WTC11 (cell line): Measurements from ENCODE around the gene PMF1. TPM values are rescaled to one million over a fixed set of nuclear protein-coding genes. Genes with fewer than 3 reads are reported as not detected.

Experiments used
- ATAC-seq: fragments of 200-7000 bp; cut with Tn5 transposase; 2 replicates; pipeline ENCODE4 v1.10.0; 2021; ENCODE audit warnings: mild to moderate bottlenecking, moderate library complexity
- CTCF ChIA-PET: fragments of 300-600 bp; sonication (Branson Sonifier 250); formaldehyde crosslinking; loops from one replicate; lab custom pipeline; 2021; ENCODE audit warnings: antibody characterized with exemption; lab: Charles Lee
- POLR2A ChIA-PET: fragments of 350-600 bp; sonication (Branson Sonifier 250); formaldehyde crosslinking; loops from one replicate; lab custom pipeline; 2021; ENCODE audit warnings: antibody characterized with exemption; lab: Charles Lee
- DNase-seq: peaks from one replicate; pipeline ENCODE4 v3.0.0; 2021; ENCODE audit warnings: low spot score
- H3K27ac Mint-ChIP-seq: 2 replicates; pipeline ENCODE4 v1.8.0; 2021; ENCODE audit warnings: mixed read lengths
- H3K27me3 Mint-ChIP-seq: 2 replicates; pipeline ENCODE4 v1.8.0; 2021; ENCODE audit warnings: low read depth, mild to moderate bottlenecking, moderate library complexity, mixed read lengths
- H3K36me3 Mint-ChIP-seq: 2 replicates; pipeline ENCODE4 v1.8.0; 2021; ENCODE audit warnings: mixed read lengths
- H3K4me1 Mint-ChIP-seq: 2 replicates; pipeline ENCODE4 v1.8.0; 2022; ENCODE audit warnings: mixed read lengths
- H3K4me3 Mint-ChIP-seq: 2 replicates; pipeline ENCODE4 v1.8.0; 2021; ENCODE audit warnings: mild to moderate bottlenecking, moderate library complexity, mixed read lengths
- H3K9me3 Mint-ChIP-seq: 2 replicates; pipeline ENCODE4 v1.8.0; 2021; ENCODE audit warnings: mixed read lengths
- E2F4 ChIP-seq: sonication (generic); formaldehyde crosslinking; IDR thresholded peaks from 2 replicates; pipeline ENCODE4 v1.8.1; 2022; ENCODE audit warnings: low read depth, mild to moderate bottlenecking, moderate library complexity, missing genetic modification reagents, borderline replicate concordance
- FOXP1 ChIP-seq: sonication (generic); formaldehyde crosslinking; IDR thresholded peaks from 2 replicates; pipeline ENCODE4 v1.8.0; 2022; ENCODE audit warnings: missing genetic modification reagents, mild to moderate bottlenecking, moderate library complexity, borderline replicate concordance
- FOXP4 ChIP-seq: sonication (generic); formaldehyde crosslinking; IDR thresholded peaks from 2 replicates; pipeline ENCODE4 v1.8.0; 2022; ENCODE audit warnings: mild to moderate bottlenecking, missing genetic modification reagents
- HMGXB4 ChIP-seq: sonication (generic); formaldehyde crosslinking; IDR thresholded peaks from 2 replicates; pipeline ENCODE4 v1.8.1; 2023; ENCODE audit warnings: mild to moderate bottlenecking, moderate library complexity, missing genetic modification reagents
- IRF2 ChIP-seq: sonication (generic); formaldehyde crosslinking; IDR thresholded peaks from 2 replicates; pipeline ENCODE4 v1.8.0; 2022; ENCODE audit warnings: low read depth, missing genetic modification reagents, borderline replicate concordance
- MYBL2 ChIP-seq: sonication (generic); formaldehyde crosslinking; IDR thresholded peaks from 2 replicates; pipeline ENCODE4 v1.8.1; 2023; ENCODE audit warnings: mild to moderate bottlenecking, moderate library complexity, missing genetic modification reagents
- SOX15 ChIP-seq: fragments of 250-450 bp; sonication (Bioruptor Pico); IDR thresholded peaks from 2 replicates; pipeline ENCODE4 v1.9.0; 2021; ENCODE audit warnings: mild to moderate bottlenecking
- ZBTB21 ChIP-seq: sonication (generic); formaldehyde crosslinking; IDR thresholded peaks from 2 replicates; pipeline ENCODE4 v1.8.1; 2023; ENCODE audit warnings: mild to moderate bottlenecking, missing genetic modification reagents, borderline replicate concordance
- ZNF263 ChIP-seq: sonication (generic); formaldehyde crosslinking; IDR thresholded peaks from 2 replicates; pipeline ENCODE4 v1.8.1; 2022; ENCODE audit warnings: low read depth, mild to moderate bottlenecking, moderate library complexity, missing genetic modification reagents
- ZNF317 ChIP-seq: sonication (generic); formaldehyde crosslinking; IDR thresholded peaks from 2 replicates; pipeline ENCODE4 v1.8.1; 2023; ENCODE audit warnings: low read depth, mild to moderate bottlenecking, moderate library complexity, missing genetic modification reagents, borderline replicate concordance
- ZNF532 ChIP-seq: fragments of 250-450 bp; sonication (Bioruptor Pico); IDR thresholded peaks from 2 replicates; pipeline ENCODE4 v1.9.0; 2021; ENCODE audit warnings: mild to moderate bottlenecking, borderline replicate concordance
- total RNA-seq: library from RNA; stranded (reverse); gene quantifications from 3 replicates; pipeline ENCODE4 v1.2.3, GENCODE V29; 2021
- TF ChIP-seq, protein P1 (sequence below): fragments of 250-450 bp; sonication (Bioruptor Pico); conservative IDR thresholded peaks from 2 replicates; pipeline ENCODE4 v1.9.0; 2021; ENCODE audit warnings: mild to moderate bottlenecking
- TF ChIP-seq, protein P2 (sequence below): sonication (generic); formaldehyde crosslinking; IDR thresholded peaks from 2 replicates; pipeline ENCODE4 v1.8.0; 2022; ENCODE audit warnings: missing genetic modification reagents
- TF ChIP-seq, protein P3 (sequence below): sonication (generic); formaldehyde crosslinking; IDR thresholded peaks from 2 replicates; pipeline ENCODE4 v1.8.0; 2022; ENCODE audit warnings: mild to moderate bottlenecking, missing genetic modification reagents

The PMF1 gene
- total RNA-seq, 1 experiment from 2014 or later = 129 TPM

DNA sequence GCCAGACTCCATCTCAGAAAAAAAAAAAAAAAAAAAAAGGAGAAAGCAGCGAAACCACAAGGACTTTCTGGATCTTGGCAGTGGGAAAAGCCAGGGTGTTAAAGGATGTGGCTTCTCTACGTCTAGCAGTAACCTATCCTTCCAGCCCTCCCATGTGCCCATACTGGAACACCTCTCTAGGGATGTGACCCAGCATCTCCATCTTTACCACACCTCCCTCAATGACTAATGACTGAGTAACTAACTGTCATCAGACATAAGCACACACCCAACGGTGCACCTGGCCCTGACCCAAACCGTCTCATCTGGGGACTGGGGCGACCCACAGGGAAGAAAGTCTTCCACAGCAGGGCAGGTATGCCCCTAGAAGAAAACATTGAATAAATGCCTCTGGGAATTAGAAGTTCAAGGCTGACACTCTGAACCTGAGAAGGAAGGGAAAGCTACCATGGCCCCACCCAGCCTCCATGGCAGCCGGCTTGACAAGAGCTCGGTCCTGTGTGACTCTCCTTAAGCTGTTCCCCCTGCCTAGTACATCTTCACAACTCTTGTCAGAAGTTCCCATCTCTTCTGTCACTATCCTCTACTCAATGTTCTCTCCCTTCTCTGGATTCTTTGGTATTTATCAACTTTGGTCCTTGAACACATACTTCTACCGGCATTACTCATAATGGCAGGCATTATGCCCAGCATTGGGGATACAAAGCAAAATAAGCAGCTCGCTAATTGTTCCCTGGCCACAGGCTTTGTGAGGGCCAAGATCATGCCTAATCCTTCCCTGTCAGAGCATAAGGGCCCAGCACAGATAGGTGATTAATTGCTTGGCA, 49.9 kb downstream of the PMF1 start:
- no peaks in the 10 kb centered on the region for H3K4me1 Mint-ChIP-seq
- H3K27me3 Mint-ChIP-seq = no peaks in the 10 kb centered on the region
- TF ChIP-seq FOXP4 (CRISPR knock-in tag) (no peak), E2F4 (CRISPR knock-in tag) (no peak), ZNF317 (CRISPR knock-in tag) (no peak), ZNF263 (CRISPR knock-in tag) (no peak), MYBL2 (no peak), ZNF532 (CRISPR knock-in tag) (no peak), HMGXB4 (no peak), SOX15 (CRISPR knock-in tag) (no peak)
- TF ChIP-seq, protein P1, sequence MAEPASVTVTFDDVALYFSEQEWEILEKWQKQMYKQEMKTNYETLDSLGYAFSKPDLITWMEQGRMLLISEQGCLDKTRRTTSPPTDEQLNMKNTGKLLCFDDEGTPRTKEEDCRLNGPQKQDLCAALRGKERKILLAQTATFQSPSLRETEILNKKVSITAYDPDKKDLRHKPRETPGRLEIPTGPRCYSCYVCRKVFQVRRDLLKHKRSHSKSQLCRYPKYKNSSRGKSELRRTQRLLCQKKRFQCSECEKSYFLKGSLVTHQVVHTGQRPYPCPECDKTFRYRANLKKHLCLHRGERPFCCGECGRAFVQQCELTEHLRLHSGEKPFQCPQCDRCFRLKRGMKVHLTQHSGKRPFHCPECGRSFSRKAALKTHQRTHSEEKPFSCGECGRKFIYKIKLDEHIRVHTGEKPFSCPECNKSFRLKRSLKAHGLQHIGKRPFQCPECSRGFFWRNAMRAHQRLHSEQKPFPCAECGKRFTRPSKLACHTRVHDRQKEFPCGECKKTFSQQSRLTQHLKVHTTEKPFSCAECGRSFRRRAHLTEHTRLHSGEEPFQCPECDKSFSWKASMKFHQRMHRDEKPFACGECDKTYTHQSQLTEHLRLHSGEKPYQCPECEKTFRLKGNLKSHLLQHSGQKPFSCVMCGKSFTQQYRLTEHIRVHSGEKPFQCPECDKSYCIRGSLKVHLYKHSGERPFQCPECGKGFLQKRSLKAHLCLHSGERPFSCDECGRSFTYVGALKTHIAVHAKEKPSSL = no peak
- TF ChIP-seq, all 79 proteins: peak for 0
- H3K36me3 Mint-ChIP-seq = peaks cover 83% of the 10 kb centered on the region
- ATAC-seq = no peak
- no peak overlapping the region for H3K27ac Mint-ChIP-seq
- no peaks in the 10 kb centered on the region for H3K9me3 Mint-ChIP-seq
- no peak overlapping the region for H3K4me3 Mint-ChIP-seq
- ChIA-PET CTCF (no interaction called here), POLR2A (no interaction called here)
- DNase-seq = no peak

DNA sequence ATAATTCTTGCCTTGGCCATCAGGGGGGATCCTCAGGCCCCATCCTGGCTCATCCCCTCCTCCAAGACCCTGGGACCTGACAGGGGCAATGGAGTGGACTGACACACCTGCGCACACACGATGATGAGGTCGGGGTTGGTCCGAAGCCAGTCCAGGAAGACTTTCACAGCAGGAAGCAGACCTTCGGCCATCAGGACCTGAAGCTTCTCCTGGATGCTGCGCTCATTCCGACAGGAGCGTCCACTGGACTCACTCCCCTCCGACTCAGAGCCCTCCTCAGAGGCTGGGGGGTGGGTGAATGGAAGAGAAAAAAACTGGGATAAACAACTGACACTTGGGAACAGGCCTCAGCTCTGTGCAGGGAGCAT, 50.5 kb downstream of the PMF1 start:
- TF ChIP-seq, protein P2, sequence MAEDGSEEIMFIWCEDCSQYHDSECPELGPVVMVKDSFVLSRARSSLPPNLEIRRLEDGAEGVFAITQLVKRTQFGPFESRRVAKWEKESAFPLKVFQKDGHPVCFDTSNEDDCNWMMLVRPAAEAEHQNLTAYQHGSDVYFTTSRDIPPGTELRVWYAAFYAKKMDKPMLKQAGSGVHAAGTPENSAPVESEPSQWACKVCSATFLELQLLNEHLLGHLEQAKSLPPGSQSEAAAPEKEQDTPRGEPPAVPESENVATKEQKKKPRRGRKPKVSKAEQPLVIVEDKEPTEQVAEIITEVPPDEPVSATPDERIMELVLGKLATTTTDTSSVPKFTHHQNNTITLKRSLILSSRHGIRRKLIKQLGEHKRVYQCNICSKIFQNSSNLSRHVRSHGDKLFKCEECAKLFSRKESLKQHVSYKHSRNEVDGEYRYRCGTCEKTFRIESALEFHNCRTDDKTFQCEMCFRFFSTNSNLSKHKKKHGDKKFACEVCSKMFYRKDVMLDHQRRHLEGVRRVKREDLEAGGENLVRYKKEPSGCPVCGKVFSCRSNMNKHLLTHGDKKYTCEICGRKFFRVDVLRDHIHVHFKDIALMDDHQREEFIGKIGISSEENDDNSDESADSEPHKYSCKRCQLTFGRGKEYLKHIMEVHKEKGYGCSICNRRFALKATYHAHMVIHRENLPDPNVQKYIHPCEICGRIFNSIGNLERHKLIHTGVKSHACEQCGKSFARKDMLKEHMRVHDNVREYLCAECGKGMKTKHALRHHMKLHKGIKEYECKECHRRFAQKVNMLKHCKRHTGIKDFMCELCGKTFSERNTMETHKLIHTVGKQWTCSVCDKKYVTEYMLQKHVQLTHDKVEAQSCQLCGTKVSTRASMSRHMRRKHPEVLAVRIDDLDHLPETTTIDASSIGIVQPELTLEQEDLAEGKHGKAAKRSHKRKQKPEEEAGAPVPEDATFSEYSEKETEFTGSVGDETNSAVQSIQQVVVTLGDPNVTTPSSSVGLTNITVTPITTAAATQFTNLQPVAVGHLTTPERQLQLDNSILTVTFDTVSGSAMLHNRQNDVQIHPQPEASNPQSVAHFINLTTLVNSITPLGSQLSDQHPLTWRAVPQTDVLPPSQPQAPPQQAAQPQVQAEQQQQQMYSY (CRISPR knock-in tag) = no peak
- no peak for TF ChIP-seq FOXP1 (CRISPR knock-in tag)
- TF ChIP-seq, protein P3, sequence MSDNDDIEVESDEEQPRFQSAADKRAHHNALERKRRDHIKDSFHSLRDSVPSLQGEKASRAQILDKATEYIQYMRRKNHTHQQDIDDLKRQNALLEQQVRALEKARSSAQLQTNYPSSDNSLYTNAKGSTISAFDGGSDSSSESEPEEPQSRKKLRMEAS (CRISPR knock-in tag) = no peak
- TF ChIP-seq ZBTB21 = no peak
- TF ChIP-seq IRF2 (CRISPR knock-in tag) = no peak
- Mint-ChIP-seq H3K9me3 (no peaks in the 10 kb centered on the region), H3K27ac (no peak overlapping the region), H3K36me3 (peaks cover 83% of the 10 kb centered on the region), H3K4me1 (no peaks in the 10 kb centered on the region), H3K4me3 (no peak overlapping the region), H3K27me3 (no peaks in the 10 kb centered on the region)
- ChIA-PET CTCF (no interaction called here), POLR2A (no interaction called here)
- no peak for DNase-seq
- no peak for ATAC-seq
